Nephron (organoid): ENCODE results near the gene DCX.

Source experiments
- H3K27ac Mint-ChIP-seq, 3 experiments: 2 replicates each; pipeline ENCODE4 v1.8.0; 2020; ENCODE audit warnings: mixed read lengths in 3 of 3, mild to moderate bottlenecking in 2 of 3, moderate library complexity in 1 of 3
- H3K27me3 Mint-ChIP-seq: 2 replicates; pipeline ENCODE4 v1.8.0; 2021; ENCODE audit warnings: low read depth, mild to moderate bottlenecking, moderate library complexity, mixed read lengths
- H3K36me3 Mint-ChIP-seq: 2 replicates; pipeline ENCODE4 v1.8.0; 2020; ENCODE audit warnings: low read depth, mixed read lengths
- H3K4me1 Mint-ChIP-seq: 2 replicates; pipeline ENCODE4 v1.8.0; 2020; ENCODE audit warnings: mixed read lengths
- H3K4me3 Mint-ChIP-seq, 3 experiments: 2 replicates each; pipeline ENCODE4 v1.8.0; 2020; ENCODE audit warnings: mild to moderate bottlenecking in 3 of 3, mixed read lengths in 3 of 3, moderate library complexity in 2 of 3
- H3K9me3 Mint-ChIP-seq: 2 replicates; pipeline ENCODE4 v1.8.0; 2020; ENCODE audit warnings: mixed read lengths
- TF ChIP-seq, protein P1 (sequence below), 3 experiments: fragments of 200-600 bp; sonication (generic); IDR thresholded peaks; one replicate each; pipeline ENCODE4 v1.5.0; 2021; ENCODE audit warnings: antibody characterized with exemption in 3 of 3; ENCODE audit not compliant: unreplicated experiment in 3 of 3

The DCX gene

DNA sequence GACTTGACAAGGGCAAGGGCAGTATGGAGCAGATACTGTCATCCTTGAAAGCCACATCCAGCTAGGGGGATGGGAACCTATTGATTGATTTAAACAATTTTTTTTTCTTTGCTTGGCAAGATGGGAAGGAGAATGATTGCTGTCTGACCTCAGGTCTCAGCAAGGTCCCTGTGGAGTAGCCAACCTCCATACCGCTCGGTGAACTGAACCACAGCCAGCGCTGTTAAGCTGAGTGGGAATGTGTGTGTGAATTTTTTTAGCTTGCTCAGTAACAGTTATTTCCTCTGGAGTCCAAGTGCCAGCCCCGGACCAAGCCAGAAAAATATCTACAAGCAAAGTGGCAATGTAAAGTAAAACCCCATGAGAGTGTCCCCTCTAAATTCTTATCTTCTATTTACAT, 25.9 kb downstream of the DCX start:
- Mint-ChIP-seq H3K36me3 (peaks cover 2% of the 10 kb centered on the region), H3K4me1 (peaks cover 10% of the 10 kb centered on the region), H3K27me3 (no peaks in the 10 kb centered on the region), H3K27ac (no peak overlapping the region), H3K4me3 (no peak overlapping the region), H3K9me3 (no peaks in the 10 kb centered on the region)
- TF ChIP-seq, protein P1, sequence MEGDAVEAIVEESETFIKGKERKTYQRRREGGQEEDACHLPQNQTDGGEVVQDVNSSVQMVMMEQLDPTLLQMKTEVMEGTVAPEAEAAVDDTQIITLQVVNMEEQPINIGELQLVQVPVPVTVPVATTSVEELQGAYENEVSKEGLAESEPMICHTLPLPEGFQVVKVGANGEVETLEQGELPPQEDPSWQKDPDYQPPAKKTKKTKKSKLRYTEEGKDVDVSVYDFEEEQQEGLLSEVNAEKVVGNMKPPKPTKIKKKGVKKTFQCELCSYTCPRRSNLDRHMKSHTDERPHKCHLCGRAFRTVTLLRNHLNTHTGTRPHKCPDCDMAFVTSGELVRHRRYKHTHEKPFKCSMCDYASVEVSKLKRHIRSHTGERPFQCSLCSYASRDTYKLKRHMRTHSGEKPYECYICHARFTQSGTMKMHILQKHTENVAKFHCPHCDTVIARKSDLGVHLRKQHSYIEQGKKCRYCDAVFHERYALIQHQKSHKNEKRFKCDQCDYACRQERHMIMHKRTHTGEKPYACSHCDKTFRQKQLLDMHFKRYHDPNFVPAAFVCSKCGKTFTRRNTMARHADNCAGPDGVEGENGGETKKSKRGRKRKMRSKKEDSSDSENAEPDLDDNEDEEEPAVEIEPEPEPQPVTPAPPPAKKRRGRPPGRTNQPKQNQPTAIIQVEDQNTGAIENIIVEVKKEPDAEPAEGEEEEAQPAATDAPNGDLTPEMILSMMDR (IDR thresholded peaks at IDR 0.05; ENCODE audit: unreplicated experiment in 3 of 3) = no peak

DNA sequence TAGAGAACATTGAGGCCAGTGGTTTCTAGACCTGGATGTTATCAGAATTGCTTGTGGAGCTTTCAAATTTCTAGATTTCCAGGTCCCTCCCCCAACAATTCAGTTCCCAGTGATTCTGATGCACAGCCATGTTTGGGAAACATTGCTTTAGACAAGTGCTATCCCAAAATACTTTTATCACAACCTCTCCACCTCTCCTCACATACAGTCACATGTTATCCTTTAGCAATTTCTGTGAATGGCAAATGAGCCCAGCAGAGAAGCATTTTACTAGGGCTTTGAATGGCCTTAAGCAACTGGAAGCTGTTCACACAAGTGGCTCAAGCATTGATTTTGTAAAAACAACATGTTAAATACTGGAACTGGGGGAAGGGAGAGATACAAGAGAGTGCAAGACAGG, 29.7 kb downstream of the DCX start:
- Mint-ChIP-seq H3K4me1 (peaks cover 24% of the 10 kb centered on the region), H3K27me3 (no peaks in the 10 kb centered on the region), H3K9me3 (no peaks in the 10 kb centered on the region), H3K36me3 (no peaks in the 10 kb centered on the region), H3K27ac (no peak overlapping the region), H3K4me3 (no peak overlapping the region)
- TF ChIP-seq, protein P1 (IDR thresholded peaks at IDR 0.05; ENCODE audit: unreplicated experiment in 3 of 3) = no peak

DNA sequence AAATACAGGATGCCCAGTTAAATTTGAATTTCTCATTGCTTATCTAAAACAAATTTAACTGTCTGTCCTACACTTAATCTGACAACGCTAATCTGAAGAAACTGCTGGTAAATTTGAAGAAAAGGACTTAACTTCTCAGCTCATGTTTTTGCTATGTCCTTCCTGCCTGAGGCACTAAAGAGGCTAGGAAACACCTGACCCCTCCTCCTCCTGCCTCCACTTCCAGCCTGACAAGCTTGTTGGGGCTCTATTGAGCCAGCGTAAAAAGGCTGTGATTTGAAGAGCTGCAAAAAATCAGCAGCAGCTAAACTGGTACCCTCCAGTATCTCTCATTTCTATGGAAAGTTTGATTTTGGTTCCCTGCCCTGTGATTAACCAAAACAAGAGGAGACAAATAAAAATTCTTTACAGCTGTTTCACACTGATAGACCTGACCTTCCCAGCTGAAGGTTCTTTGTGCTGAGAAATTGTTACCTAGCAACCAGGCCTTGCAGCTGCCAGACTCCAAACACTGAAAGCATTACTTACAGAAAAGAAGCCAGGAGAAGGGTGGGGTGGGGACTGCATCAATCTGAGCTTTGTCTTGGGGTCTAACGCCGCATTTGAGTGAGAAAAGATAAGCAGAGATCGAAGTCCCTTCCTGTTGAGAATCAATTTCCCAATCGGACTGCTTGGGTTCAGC, 35.0 kb downstream of the DCX start:
- H3K4me1 Mint-ChIP-seq = peaks cover 26% of the 10 kb centered on the region
- TF ChIP-seq, protein P1 (IDR thresholded peaks at IDR 0.05; ENCODE audit: unreplicated experiment in 3 of 3) = no peak
- H3K27me3 Mint-ChIP-seq = no peaks in the 10 kb centered on the region
- H3K27ac Mint-ChIP-seq = peak overlapping the region in 1 of 3 experiments; percentile 11
- H3K36me3 Mint-ChIP-seq = no peaks in the 10 kb centered on the region
- no peaks in the 10 kb centered on the region for H3K9me3 Mint-ChIP-seq
- H3K4me3 Mint-ChIP-seq = no peak overlapping the region

DNA sequence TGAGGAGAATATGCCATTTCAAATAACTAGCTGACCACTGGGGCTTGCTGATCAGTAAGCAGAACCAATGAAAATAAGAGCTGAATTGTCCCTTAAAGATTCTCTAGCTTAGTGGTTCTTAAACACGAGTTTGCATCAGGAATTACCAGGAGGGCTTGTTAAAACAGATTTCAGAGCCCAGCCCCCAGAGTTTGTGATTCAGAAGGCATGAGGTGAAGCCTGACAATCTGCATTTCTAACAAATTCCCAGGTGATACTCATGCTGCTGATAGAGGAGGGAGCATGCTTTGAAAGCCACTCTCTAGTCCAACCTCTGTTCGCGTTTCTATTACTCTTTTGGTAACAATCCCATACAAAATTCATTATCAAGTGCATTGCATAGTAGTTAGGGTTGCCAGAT, 35.5 kb downstream of the DCX start:
- TF ChIP-seq, protein P1 (IDR thresholded peaks at IDR 0.05; ENCODE audit: unreplicated experiment in 3 of 3) = no peak
- Mint-ChIP-seq H3K9me3 (no peaks in the 10 kb centered on the region), H3K27ac (no peak overlapping the region), H3K4me3 (no peak overlapping the region), H3K27me3 (no peaks in the 10 kb centered on the region), H3K4me1 (peaks cover 26% of the 10 kb centered on the region), H3K36me3 (no peaks in the 10 kb centered on the region)

DNA sequence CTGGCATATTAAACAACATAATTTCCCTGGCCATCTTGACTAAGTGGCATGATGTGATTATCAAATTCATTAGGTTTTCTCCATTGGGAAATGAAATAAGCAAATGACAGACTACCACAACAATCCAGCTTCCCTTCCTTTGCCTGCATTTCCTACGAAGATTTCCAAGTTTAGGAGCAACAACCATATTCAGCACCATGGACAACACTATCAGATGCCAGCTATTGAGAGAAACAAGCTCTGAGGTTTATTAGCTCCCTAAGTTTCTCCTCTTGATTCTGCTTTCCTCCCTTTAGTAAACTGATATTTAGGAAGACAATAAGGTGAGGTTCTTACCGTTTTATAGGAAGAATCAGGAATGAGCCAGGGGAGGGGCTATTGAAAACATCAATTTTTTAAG, 36.2 kb downstream of the DCX start:
- no peak overlapping the region for H3K27ac Mint-ChIP-seq
- TF ChIP-seq, protein P1 (IDR thresholded peaks at IDR 0.05; ENCODE audit: unreplicated experiment in 3 of 3) = no peak
- no peaks in the 10 kb centered on the region for H3K9me3 Mint-ChIP-seq
- H3K36me3 Mint-ChIP-seq = no peaks in the 10 kb centered on the region
- no peaks in the 10 kb centered on the region for H3K27me3 Mint-ChIP-seq
- peaks cover 26% of the 10 kb centered on the region for H3K4me1 Mint-ChIP-seq
- no peak overlapping the region for H3K4me3 Mint-ChIP-seq

DNA sequence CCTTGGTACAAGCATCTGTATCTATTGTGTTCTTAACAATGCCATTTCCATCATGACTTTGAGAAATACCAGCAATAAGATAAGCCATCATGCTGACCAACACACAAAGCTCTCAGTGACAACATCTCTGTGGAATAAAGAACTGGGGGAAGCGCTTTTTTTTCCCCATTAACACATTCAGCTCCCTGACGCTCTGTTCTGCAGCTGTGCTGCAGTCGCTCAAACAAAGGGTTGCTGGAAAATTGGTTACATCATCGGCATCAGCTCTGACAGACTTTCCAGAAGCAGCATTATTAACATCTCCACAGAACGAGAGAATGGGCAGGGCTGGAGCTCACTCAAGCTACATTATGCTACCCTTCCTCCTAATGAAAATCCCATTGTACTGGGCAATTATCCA, 39.9 kb downstream of the DCX start:
- no peaks in the 10 kb centered on the region for H3K9me3 Mint-ChIP-seq
- no peaks in the 10 kb centered on the region for H3K36me3 Mint-ChIP-seq
- peaks cover 10% of the 10 kb centered on the region for H3K4me1 Mint-ChIP-seq
- no peaks in the 10 kb centered on the region for H3K27me3 Mint-ChIP-seq
- H3K4me3 Mint-ChIP-seq = no peak overlapping the region
- H3K27ac Mint-ChIP-seq = no peak overlapping the region
- TF ChIP-seq, protein P1 (IDR thresholded peaks at IDR 0.05; ENCODE audit: unreplicated experiment in 3 of 3) = no peak
